HepG2 (cell line): ENCODE data around the gene HDGF. TPM values are rescaled to one million over a fixed set of nuclear protein-coding genes. Genes with fewer than 3 reads are reported as not detected.

Experiments
- AGO1 ChIP-seq: fragments of 200-400 bp; formaldehyde crosslinking; IDR thresholded peaks from 2 replicates; pipeline ENCODE4 v1.6.1; 2017; ENCODE audit warnings: mild to moderate bottlenecking, low read depth, low read length, moderate library complexity; ENCODE audit not compliant: poor library complexity, severe bottlenecking
- GABPA ChIP-seq, 2 experiments: IDR thresholded peaks; 2 replicates each; pipeline ENCODE4 v1.6.1; 2011 to 2016; ENCODE audit warnings: low read depth in 2 of 2, low read length in 1 of 2, missing biosample characterization in 1 of 2, missing genetic modification characterization in 1 of 2
- KDM2A ChIP-seq: sonication (generic); formaldehyde crosslinking; IDR thresholded peaks from 2 replicates; pipeline ENCODE4 v1.4.0; 2020; ENCODE audit warnings: low read depth, missing genetic modification reagents, borderline replicate concordance
- KLF16 ChIP-seq, 2 experiments: sonication (generic) in 1 of 2; formaldehyde crosslinking in 1 of 2; IDR thresholded peaks; 2 replicates each; pipeline versions ENCODE4 v1.6.1 to v1.8.0; 2016 to 2023; ENCODE audit warnings: missing genetic modification reagents in 2 of 2, missing compliant biosample characterization in 1 of 2
- MATR3 ChIP-seq: sonication (generic); formaldehyde crosslinking; IDR thresholded peaks from 2 replicates; pipeline ENCODE4 v1.4.0; 2020; ENCODE audit warnings: missing genetic modification reagents
- MED13 ChIP-seq: sonication (generic); formaldehyde crosslinking; IDR thresholded peaks from 2 replicates; pipeline ENCODE4 v1.5.0; 2020; ENCODE audit warnings: missing genetic modification reagents
- NR2C2 ChIP-seq: sonication (generic); formaldehyde crosslinking; IDR thresholded peaks from 2 replicates; pipeline ENCODE4 v1.4.0; 2020; ENCODE audit warnings: missing genetic modification reagents, mild to moderate bottlenecking, moderate library complexity, borderline replicate concordance
- RXRA ChIP-seq: sonication (generic); formaldehyde crosslinking; IDR thresholded peaks from 2 replicates; pipeline ENCODE4 v1.5.1; 2020; ENCODE audit warnings: missing genetic modification reagents
- SRSF1 ChIP-seq: fragments of 200-400 bp; formaldehyde crosslinking; optimal IDR thresholded peaks from 2 replicates; pipeline ENCODE3; 2017; ENCODE audit warnings: mild to moderate bottlenecking, low read depth, low read length, moderate library complexity
- ZNF138 ChIP-seq: sonication (generic); formaldehyde crosslinking; IDR thresholded peaks from 2 replicates; pipeline ENCODE4 v1.5.0; 2020; ENCODE audit warnings: mild to moderate bottlenecking, low read depth, missing genetic modification reagents
- ZNF24 ChIP-seq: fragments of 450-650 bp; IDR thresholded peaks from 2 replicates; pipeline ENCODE4 v1.6.1; 2017; ENCODE audit warnings: antibody characterized with exemption, mild to moderate bottlenecking
- polyA plus RNA-seq, 8 experiments: library from polyadenylated mRNA; depleted of rRNA in 3 of 8; stranded (reverse) in 7 of 8; unstranded in 1 of 8; fragments of >200 nt; fragmentation: Illumina TruSeq in 4 of 8; extraction: Trizol in 4 of 8; gene quantifications; 2 replicates each; pipeline versions ENCODE4 v1.2.1 to v1.2.3, GENCODE V29; 2011 to 2016; ENCODE audit warnings: low read depth in 4 of 8, missing spikeins in 1 of 8, mixed read lengths in 1 of 8; ENCODE audit not compliant: insufficient read depth in 1 of 8
- total RNA-seq, 5 experiments: library from RNA; depleted of rRNA; stranded (reverse); fragments of >200 nt; fragmentation: Illumina TruSeq; extraction: Trizol; gene quantifications; 2 replicates each; pipeline ENCODE4 v1.2.3, GENCODE V29; 2016; ENCODE audit warnings: low read depth in 1 of 5
- TF ChIP-seq, protein P1 (sequence below): sonication (generic); formaldehyde crosslinking; IDR thresholded peaks from one replicate; pipeline ENCODE4 v1.5.1; 2020; ENCODE audit warnings: mild to moderate bottlenecking, missing genetic modification reagents; ENCODE audit errors: not compliant biosample characterization
- TF ChIP-seq, protein P2 (sequence below): IDR thresholded peaks from 2 replicates; pipeline ENCODE4 v1.6.1; 2016
- TF ChIP-seq, protein P3 (sequence below): sonication (generic); formaldehyde crosslinking; IDR thresholded peaks from 2 replicates; pipeline ENCODE4 v1.4.0; 2020; ENCODE audit warnings: missing genetic modification reagents; ENCODE audit errors: not compliant biosample characterization
- TF ChIP-seq, protein P4 (sequence below): sonication (generic); formaldehyde crosslinking; IDR thresholded peaks from 2 replicates; pipeline ENCODE4 v1.9.0; 2022; ENCODE audit warnings: missing genetic modification reagents, mild to moderate bottlenecking, borderline replicate concordance

Gene HDGF
- total and polyA plus RNA-seq, 2 of the 13 experiments (the other 11 are each of a cell fraction or from before 2014, with no cell fraction given), result 156 to 196 TPM

DNA sequence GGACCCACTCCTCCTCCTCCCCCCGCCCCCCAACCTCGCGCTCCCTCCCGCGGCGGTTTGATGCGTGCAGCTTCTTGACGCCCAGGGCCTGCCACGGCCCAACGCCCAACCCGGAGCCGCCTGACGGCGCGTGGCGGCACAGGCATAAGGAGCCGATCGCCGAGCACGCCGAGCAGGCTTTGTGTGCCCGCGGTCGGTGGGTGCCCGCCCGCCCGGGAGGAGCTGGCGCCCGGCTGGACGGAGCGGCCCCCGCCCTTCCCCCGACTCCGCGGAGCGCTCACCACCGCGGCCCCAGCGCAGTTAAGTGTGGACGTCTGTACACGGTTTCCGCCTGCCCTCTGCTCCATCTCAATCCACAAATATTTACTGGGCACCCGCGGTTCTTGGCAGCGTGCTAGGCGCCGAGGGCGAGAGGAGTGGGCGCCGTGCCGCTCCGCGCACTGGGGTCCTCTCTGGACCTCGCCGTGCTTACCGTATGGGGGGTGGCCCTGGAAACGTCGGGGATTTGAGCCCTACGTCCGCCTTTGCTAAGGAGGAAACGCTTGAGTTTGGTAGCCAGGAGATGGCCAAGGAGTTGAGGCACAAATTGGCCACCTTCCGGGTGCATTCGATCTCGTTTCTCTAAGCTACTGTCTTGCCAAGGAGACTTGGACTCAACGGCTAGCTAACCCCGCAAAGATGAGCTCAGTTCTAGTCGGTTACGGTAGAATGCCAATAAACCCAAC lies 444 bp upstream of the HDGF start (continued):
- TF ChIP-seq MATR3 (CRISPR knock-in tag) (no peak), RXRA (CRISPR knock-in tag) (no peak), ZNF24 (no peak), GABPA (IDR thresholded peaks at IDR 0.05; ENCODE audit: low read depth, low read length) (peak; percentile 48), GABPA (CRISPR knock-in tag; IDR thresholded peaks at IDR 0.05; ENCODE audit: low read depth) (peak; percentile 71), MED13 (CRISPR knock-in tag) (no peak), AGO1 (no peak), SRSF1 (no peak), ZNF138 (0 out of 2 replicates have a peak, but pooled peaks have one; percentile 29), KLF16 (CRISPR knock-in tag; IDR thresholded peaks at IDR 0.05) (peak in 1 of 2 experiments; percentile 41; a peak in 2 of 4 replicates), KDM2A (peak; percentile 73), NR2C2 (peak; percentile 50)
- TF ChIP-seq, protein P1, sequence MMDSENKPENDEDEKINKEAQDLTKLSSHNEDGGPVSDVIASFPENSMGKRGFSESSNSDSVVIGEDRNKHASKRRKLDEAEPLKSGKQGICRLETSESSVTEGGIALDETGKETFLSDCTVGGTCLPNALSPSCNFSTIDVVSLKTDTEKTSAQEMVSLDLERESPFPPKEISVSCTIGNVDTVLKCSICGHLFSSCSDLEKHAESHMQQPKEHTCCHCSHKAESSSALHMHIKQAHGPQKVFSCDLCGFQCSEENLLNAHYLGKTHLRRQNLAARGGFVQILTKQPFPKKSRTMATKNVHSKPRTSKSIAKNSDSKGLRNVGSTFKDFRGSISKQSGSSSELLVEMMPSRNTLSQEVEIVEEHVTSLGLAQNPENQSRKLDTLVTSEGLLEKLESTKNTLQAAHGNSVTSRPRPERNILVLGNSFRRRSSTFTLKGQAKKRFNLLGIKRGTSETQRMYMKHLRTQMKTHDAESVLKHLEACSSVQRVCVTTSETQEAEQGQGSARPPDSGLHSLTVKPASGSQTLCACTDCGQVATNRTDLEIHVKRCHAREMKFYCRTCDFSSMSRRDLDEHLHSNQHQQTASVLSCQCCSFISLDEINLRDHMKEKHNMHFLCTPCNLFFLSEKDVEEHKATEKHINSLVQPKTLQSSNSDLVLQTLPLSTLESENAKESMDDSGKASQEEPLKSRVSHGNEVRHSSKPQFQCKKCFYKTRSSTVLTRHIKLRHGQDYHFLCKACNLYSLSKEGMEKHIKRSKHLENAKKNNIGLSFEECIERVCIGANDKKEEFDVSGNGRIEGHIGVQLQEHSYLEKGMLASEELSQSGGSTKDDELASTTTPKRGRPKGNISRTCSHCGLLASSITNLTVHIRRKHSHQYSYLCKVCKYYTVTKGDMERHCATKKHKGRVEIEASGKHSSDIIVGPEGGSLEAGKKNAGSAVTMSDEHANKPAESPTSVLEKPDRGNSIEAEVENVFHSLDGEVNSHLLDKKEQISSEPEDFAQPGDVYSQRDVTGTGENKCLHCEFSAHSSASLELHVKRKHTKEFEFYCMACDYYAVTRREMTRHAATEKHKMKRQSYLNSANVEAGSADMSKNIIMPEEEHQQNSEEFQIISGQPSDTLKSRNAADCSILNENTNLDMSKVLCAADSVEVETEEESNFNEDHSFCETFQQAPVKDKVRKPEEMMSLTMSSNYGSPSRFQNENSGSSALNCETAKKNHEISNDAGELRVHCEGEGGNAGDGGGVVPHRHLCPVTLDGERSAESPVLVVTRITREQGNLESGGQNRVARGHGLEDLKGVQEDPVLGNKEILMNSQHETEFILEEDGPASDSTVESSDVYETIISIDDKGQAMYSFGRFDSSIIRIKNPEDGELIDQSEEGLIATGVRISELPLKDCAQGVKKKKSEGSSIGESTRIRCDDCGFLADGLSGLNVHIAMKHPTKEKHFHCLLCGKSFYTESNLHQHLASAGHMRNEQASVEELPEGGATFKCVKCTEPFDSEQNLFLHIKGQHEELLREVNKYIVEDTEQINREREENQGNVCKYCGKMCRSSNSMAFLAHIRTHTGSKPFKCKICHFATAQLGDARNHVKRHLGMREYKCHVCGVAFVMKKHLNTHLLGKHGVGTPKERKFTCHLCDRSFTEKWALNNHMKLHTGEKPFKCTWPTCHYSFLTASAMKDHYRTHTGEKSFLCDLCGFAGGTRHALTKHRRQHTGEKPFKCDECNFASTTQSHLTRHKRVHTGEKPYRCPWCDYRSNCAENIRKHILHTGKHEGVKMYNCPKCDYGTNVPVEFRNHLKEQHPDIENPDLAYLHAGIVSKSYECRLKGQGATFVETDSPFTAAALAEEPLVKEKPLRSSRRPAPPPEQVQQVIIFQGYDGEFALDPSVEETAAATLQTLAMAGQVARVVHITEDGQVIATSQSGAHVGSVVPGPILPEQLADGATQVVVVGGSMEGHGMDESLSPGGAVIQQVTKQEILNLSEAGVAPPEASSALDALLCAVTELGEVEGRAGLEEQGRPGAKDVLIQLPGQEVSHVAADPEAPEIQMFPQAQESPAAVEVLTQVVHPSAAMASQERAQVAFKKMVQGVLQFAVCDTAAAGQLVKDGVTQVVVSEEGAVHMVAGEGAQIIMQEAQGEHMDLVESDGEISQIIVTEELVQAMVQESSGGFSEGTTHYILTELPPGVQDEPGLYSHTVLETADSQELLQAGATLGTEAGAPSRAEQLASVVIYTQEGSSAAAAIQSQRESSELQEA (CRISPR knock-in tag), result peak; percentile 27
- TF ChIP-seq, protein P2, sequence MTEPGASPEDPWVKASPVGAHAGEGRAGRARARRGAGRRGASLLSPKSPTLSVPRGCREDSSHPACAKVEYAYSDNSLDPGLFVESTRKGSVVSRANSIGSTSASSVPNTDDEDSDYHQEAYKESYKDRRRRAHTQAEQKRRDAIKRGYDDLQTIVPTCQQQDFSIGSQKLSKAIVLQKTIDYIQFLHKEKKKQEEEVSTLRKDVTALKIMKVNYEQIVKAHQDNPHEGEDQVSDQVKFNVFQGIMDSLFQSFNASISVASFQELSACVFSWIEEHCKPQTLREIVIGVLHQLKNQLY (CRISPR knock-in tag), result no peak
- TF ChIP-seq, protein P3, sequence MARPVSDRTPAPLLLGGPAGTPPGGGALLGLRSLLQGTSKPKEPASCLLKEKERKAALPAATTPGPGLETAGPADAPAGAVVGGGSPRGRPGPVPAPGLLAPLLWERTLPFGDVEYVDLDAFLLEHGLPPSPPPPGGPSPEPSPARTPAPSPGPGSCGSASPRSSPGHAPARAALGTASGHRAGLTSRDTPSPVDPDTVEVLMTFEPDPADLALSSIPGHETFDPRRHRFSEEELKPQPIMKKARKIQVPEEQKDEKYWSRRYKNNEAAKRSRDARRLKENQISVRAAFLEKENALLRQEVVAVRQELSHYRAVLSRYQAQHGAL (CRISPR knock-in tag), result no peak
- TF ChIP-seq, protein P4, sequence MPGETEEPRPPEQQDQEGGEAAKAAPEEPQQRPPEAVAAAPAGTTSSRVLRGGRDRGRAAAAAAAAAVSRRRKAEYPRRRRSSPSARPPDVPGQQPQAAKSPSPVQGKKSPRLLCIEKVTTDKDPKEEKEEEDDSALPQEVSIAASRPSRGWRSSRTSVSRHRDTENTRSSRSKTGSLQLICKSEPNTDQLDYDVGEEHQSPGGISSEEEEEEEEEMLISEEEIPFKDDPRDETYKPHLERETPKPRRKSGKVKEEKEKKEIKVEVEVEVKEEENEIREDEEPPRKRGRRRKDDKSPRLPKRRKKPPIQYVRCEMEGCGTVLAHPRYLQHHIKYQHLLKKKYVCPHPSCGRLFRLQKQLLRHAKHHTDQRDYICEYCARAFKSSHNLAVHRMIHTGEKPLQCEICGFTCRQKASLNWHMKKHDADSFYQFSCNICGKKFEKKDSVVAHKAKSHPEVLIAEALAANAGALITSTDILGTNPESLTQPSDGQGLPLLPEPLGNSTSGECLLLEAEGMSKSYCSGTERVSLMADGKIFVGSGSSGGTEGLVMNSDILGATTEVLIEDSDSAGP (CRISPR knock-in tag), result peak; percentile 90
